GM19438 (cell line): ENCODE data around the gene COMTD1.

ENCODE experiments used
- ATAC-seq: cut with Tn5 transposase; IDR thresholded peaks from one replicate; pipeline ENCODE4 v1.9.1; 2021; ENCODE audit warnings: low read depth; ENCODE audit not compliant: unreplicated experiment

The COMTD1 gene

GRCh38 chr10:75235375-75236177, at the start of gene COMTD1:
TSS of gene COMTD1 (minus strand) at chr10:75235957. CDS start at chr10:75235928, 29 bp downstream.
- peak; percentile 54 for ATAC-seq

DNA sequence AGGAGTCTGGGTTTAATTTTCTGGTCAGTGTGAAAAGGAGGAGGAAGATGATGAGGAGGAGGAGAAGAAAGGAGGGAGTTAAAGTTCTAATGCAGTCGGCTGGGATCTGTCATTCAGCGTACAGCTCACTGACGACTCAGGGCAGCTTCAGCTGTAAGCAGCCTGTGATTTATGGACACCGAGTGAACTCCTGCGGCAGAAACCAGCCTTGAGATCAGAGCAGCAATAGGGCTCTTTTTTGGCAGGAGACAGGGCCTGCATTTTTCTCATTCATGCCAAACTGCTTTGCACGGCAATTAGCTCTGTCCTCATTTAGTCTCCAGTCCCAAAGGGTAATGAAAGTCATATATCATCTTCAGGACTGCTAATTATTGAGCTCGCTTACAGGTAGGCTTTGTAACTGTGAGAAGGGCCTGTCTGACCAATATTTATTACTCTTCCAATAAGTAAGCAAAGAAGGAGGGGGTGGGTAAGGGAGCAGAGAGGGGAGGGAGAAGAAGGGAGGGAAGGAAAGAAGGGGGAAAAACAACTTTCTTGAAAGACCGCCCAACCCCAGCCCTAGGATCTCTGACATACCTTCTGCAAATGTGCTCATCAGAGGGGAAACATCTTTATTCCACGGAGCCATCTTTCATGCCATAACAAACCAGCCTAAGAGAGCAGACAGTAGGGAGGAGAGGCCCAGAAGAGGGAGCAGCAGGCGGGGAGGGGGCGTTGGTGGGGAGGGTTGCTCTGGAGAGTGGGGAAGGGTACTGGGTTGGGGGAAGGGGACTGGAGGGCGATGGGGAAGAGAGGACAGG, 48.1 kb upstream of the COMTD1 start:
- ATAC-seq: no peak

DNA sequence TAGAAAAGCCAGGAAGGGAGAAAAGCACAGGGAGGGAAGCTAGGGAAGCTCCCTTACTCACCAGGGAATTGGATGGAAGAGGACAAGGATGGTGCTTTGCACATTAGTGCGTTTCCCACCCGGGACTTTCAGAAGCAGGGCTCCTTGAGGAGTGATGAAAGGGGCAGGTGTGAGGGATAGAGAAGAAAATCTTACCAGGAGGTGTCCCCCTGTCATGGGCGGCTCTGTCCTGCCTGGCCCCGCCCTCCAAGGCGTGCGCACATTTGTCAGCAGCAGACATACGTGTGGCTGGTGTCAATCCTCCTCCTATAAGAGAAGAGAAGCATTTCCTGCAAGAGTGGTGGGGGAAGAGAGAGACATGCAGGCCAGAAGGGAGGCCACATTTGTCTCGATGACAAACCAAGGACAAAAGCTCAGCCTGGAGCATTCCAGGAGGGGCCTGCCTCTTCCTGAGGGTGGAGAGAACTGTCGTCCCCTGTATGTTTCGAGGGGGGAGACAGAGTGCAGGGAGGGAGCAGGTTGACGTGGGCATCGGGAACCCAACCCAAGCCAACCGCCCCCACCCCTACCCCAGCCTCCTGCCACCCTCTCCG, 47.4 kb upstream of the COMTD1 start:
- ATAC-seq: no peak

- ATAC-seq: no peak
Measured at GRCh38 chr10:75281974-75282373, 46.2 kb upstream of the COMTD1 start.

GRCh38 chr10:75280236-75280635, 44.5 kb upstream of the COMTD1 start:
- ATAC-seq: no peak

- ATAC-seq: no peak
Measured at GRCh38 chr10:75276069-75276872, 40.5 kb upstream of the COMTD1 start.

DNA sequence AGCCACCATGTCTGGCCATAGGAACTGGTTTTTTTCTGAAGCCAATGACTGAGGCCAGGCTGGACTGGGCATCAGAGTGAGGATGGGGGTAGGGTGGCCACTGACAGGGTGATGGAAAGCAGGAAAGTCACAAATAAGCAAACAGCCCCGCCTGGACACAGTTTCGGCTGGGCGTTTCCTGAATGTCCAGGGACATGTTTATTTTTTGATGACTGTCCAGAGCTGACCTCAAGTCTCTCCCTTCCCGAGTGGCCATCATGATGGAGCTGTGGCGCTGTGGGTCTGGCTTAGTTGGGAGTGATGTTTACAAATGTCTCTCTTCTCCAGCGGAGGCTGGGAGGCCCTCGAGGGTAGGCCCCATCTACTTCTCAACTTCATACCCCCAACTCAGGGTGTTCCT, 37.1 kb upstream of the COMTD1 start:
- no peak for ATAC-seq

GRCh38 chr10:75272094-75272493, 36.3 kb upstream of the COMTD1 start:
- ATAC-seq: no peak

- ATAC-seq: no peak
Measured at GRCh38 chr10:75269605-75270004, 33.8 kb upstream of the COMTD1 start.

GRCh38 chr10:75266945-75267344, 31.2 kb upstream of the COMTD1 start:
- ATAC-seq: no peak

DNA sequence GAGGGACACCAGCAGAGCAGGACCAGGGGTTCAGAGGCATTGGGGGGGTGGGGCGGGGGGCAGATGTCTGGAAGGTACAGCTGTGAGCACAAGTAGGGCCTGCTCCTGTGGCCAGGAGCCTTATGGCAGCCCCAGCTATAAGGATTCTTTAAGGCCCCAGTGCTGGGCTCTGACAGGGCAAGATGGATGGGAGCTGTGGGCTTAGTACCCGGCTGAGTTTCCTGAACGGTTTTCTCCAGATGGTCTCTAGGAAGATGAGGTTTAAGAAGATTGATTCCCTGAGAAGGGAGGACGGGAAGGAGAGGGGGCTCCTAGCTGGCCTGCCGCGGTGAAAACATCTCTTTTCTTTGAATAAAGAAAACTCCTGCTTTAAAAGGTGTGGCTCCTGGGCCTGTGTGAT, 30.1 kb upstream of the COMTD1 start:
- no peak for ATAC-seq

DNA sequence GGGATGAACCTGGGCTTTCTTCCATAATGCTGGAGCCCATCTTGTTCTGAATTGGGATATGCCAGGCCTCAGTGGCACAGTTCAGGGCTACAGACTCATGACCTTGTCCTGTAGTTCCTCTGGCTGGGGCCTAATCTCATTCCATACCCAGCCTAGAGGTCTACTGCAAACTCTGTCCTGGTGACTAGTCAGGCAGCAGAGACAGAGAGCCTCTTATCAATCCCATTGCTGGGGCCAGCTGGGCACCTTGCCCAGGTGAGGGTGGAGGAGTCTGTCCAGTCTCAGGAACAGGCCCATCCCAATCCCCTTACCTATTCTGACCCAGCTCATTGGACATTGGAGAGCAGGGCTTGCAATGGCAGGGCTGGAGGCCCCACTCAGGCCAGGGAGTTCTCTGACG, 28.0 kb upstream of the COMTD1 start:
- ATAC-seq: no peak

- ATAC-seq: no peak
Measured at GRCh38 chr10:75261813-75262705, 26.3 kb upstream of the COMTD1 start.

GRCh38 chr10:75260990-75261389, 25.2 kb upstream of the COMTD1 start:
- ATAC-seq: no peak

DNA sequence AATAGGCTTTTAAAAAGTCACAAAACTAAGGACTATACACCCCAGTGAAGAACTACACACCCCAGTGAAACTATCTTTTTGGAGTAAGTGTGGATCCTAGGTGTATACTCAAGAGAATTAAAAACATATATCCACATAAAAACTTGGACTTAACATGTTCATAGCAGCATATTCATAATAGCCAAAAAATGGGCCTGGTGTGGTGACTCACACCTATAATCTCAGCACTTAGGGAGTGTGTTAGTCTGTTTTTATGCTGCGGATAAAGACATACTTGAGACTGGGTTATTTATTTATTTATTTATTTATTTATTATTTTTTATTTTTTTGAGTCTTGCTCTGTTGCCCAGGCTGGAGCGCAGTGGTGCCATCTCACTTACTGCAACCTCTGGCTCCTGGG, 19.0 kb upstream of the COMTD1 start:
- ATAC-seq: no peak

DNA sequence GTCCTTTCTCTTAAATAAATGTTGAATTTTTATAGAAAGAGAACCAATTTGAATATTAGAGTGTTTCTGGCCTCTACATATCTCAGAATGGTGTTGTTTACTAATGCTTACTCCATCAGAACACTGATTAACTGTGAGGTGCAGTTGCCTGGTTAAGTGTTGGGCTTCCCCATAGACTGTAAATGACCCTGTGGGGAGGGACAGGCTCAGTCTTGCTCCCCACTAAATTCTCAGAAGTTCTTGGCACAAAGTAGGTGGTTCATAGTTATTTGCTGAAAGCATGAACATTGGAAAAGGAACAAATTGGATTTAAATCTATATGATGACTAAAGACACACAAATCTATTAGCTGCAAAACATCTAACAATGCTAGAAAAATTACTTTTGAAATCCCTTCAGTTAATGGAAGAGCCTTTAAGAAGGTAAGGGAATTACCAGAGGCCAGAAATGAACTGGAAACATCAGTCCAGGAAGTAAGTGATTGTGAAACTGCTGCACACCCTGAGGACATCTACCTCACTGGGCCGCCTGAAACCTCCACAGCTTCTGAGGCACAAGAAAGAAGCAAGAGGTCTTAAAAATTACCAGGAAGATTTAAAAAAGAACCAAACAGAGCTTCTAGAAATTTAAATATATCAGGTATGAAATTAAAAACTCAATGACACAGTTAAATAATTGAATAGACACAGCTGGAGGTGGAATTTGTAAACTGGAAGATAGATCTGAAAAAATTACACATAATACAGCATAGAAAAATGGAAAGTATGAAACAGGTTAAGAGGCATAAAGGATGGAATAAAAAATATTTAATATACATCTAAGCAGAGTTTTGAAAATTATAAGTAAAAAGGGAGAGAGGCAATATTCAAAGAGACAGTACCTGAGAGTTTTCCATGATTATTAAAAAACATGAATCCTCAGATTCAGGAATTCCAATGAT, 17.8 kb upstream of the COMTD1 start:
- ATAC-seq: no peak

- no peak for ATAC-seq
Measured at GRCh38 chr10:75250934-75251333, 15.2 kb upstream of the COMTD1 start.

DNA sequence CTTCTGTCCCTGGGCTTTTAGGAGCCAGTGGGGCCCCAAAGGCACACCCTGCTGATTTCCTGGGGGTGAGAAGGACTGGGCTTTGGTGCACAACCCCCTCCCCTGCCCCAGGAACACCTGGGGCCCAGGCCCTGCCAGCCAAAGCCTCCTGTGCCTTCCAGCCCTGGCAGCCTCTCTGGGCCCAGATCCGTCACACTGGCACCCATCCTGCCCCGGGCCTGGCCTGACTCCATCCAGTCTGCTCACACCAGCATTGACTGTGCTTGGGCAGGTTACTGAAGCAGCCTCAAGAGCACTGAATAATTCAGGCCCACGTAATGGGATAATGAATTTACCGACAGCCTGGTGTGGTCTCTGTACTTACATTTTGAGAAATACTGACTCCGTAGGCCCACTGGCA, 12.0 kb upstream of the COMTD1 start:
- no peak for ATAC-seq

- no peak for ATAC-seq
Measured at GRCh38 chr10:75246506-75246905, 10.7 kb upstream of the COMTD1 start.
